Measurements from ENCODE around the gene TBX1.

Gene TBX1

GRCh38 chr22:19801340-19802000, 40.9 kb downstream of the TBX1 start:
- no peak for DNase-seq

DNA sequence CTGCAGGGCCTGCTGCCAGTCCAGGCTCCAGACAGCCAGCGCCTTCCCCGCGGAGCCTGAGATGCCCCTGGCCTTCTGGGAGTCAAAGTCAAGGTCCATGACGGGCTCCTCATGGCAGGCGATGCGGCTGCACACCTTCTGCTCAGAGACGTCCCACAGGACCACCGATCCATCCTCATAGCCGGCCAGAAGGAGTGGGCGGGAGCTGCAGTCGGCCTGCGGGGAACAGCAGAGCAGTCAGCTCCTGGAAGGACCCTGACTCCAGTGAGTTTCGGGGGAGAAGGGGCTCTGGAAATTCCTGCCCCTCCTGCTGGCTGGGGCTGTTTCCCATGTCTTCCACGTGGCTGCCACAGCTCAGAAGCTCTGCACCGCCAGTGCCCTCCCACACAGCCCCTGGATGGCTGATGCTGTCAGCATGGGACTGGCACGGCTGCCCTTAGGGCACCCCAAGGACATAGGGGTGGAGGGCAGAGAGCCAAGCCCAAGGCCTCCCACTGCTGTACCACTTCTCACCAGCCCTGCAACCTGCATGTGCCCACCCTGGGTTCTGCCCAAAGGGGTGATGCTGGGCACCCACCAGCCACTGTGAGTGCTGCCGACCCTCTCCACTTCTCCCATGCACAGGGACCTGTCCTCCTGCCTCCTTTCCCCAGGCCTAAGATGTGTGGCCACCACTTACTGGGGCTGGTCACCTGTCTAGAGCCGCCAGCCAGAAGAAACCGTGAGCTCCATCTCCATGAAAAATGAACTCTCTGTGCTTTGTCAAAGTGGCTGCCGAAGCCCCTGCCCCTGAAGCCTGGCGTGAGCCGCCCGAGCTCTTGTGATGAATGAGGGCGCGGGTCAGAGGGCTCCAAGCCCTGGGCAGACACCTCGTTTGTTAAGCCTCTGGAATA, 41.7 kb downstream of the TBX1 start:
- DNase-seq = no peak

- DNase-seq = no peak
These were observed 42.5 kb downstream of the TBX1 start for GRCh38 chr22:19802894-19803735.

DNA sequence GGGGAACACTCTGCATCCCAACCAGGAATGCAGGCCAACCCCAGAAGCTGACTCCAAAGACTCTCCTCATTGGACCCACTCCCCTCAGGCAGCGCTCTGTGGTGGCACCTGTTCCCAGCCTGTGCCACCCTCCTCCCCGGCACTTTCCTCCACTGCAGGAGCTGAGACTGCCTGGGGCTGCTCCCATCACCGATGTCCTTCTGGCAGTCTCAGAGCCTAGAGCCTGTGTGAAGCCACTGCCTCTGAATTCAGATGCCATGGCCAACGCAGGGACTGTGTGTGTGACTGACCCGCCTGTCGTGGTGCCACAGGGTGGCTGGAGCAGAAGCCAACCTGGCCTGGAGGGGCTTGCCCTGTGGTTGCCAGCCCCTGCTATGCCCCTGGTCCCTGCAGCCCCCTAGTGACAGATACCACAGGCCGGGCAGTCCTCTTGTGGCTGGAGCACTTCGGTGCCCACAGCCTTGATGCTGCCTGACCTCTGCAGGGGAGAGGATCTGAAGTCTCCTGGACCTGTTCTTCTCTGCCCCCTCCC, 43.2 kb downstream of the TBX1 start:
- no peak for DNase-seq

GRCh38 chr22:19805821-19806212, 45.2 kb downstream of the TBX1 start:
- no peak for DNase-seq

- peak; percentile 75 for DNase-seq
These were observed 45.9 kb downstream of the TBX1 start for GRCh38 chr22:19806213-19807160.

DNA sequence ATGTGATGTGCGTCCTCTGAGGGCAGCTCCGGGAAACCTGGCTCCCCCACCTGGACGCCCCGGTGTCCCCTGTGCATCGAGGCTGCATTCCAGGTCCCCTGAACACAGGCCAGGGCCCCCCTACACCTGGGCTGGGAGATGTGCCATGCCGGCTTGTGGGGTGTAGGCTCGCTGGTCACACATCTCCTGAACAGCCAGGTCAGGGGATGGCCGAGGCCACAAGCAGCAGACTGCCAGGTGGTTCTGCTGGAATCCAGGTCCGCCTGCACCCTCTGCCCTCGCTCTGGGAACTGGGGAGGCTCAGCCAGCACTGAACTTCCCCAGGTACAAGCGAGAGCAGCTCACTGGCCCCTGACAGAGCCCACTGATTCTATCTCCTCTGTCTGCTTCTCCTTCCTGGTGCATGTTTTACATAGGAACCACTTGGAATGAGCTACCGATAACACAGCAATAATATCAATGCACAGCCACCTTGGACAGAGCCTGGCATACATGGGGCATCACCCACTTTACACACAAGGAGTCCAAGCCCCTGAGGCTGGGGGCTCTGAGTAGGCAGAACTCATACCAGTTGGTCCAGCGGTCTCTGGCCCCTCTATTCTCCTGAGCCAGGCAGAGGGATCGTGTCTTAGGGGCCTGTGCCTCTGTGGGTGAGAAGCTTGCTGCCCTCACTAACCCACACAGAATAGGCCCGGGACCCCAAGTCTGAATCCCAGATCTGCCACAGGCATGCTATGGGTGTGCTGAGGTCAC, 46.8 kb downstream of the TBX1 start:
- no peak for DNase-seq

- DNase-seq = no peak
These were observed 47.6 kb downstream of the TBX1 start for GRCh38 chr22:19807914-19808872.

- DNase-seq = no peak
These were observed 48.4 kb downstream of the TBX1 start for GRCh38 chr22:19808873-19809478.

- no peak for DNase-seq
These were observed 49.2 kb downstream of the TBX1 start for GRCh38 chr22:19809741-19810140.

DNA sequence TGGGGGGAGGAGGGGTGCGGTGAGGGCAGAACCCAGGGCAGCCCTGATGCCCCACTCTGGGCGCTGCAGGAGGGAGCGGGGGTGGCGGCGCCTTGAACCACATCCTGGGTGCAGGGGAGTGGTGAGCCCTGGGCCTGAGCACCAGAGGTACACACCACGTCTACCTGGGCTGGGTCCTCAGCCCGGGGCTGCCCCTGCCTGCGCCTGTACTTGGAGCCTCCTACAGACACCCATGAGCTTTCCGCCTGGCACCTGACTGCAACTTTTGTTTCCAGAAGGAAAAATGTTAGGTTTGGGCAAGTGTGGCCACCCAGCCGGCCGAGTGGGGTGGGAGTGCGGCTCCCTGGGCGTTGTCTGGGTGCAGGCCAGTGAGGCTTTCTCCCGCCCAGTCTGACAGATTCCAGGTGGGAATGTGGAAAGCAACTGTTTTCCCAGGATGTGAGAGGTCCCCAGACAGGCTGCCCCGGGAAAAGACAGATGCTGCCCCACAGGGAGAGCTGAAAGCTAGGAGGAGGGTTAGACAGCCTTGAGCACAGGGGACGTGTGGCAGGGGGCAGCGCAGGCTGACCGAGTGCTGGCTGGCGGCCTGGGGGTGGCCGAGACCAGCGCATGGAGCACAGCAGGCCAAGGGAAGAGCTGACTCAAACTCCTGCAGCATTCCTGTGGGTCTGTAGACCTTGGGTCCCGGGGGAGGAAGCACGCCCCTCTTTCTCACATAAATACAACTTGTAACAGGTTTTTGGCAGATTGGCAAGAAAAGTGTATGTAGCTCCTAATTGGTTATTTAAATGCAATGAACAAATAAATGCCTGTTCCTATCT, 50.0 kb downstream of the TBX1 start:
- DNase-seq = no peak

DNA sequence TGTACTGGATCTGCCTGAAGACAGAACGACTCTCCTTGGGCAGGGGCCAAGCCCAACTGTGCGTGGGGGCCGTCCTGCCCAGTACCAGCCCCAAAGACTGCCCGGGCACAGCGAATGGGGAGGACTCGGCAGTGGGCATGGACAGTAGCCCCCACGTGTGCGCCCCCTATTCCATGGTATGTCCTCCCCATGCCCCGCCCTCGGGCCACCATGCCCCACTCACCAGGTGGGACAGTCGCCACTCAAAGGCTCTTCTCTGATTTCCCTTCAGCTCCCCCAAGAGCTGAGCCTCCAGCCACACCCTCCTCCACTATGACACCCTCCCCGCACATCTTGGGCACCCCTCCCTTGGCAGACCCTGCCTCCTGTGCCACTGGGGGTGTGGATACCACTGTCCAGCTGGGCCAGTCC, 50.6 kb downstream of the TBX1 start:
- no peak for DNase-seq

DNA sequence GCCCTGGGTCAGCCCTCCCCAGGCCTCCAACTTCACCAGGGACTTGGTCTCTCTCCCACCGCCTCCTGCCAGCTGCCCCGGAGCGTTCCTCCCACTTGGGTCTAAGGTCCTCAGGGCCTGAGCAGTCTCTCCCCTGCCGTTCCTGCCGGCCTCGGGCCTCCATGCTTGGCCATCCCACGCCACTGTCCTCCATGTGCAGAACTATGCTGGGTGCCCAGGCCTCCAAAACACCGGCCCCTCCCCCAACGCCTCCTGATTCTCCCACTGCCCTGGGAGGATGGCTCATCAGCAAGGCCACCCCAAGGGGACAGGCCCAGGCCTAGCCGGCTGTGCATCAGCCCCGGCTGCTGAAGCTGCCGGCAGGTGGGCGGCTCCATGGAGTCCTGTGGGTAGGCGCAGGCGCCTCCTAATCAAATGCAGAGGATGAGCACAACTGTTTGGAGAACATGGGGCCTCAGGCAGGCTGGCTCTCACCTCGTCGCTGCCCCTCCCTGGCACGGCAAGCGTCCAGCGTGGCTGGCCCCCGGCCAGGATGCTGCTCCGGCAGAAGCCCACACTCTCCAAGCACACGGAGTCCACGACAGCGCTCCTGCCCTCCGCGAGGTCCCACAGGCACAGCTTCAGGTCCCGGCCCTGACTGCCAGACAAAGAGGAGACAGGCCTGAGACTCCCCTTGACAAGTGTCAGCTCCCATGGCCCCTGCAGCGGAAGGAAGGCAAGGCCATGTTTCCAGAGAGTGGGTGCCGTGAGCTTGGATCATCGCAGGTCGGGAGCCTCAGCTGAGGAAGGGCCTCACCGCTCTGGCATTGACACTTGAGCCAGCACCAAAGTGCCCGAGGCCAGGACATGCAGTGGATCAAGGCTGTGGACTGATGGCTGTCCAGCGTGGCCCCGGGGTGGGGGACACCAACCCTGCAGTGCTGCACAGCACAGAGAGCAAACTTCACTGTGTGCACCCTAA, 51.5 kb downstream of the TBX1 start:
- no peak for DNase-seq

GRCh38 chr22:19812910-19813309, 52.3 kb downstream of the TBX1 start:
- no peak for DNase-seq

- DNase-seq = no peak
These were observed 53.9 kb downstream of the TBX1 start for GRCh38 chr22:19814428-19814827.

GRCh38 chr22:19815093-19815822, 54.7 kb downstream of the TBX1 start:
- no peak for DNase-seq
